NCI-H1105 (cell line): ENCODE results near the gene SLC16A12.
"Not testable (repeated sequence)": the region's sequence is repeated elsewhere in the genome, so short reads cannot be mapped to it uniquely, and the experiment has no call there.

Source experiments
- DNase-seq: peaks from one replicate; lab custom pipeline; 2025; lab: John Stamatoyannopoulos, UW

SLC16A12 gene

GRCh38 chr10:89548673-89549072, 13.3 kb upstream of the SLC16A12 start:
- DNase-seq: no peak

GRCh38 chr10:89547853-89548513, 12.6 kb upstream of the SLC16A12 start:
- no peak for DNase-seq

GRCh38 chr10:89546651-89547050, 11.3 kb upstream of the SLC16A12 start:
- DNase-seq: not testable (repeated sequence)

GRCh38 chr10:89543841-89544240, 8.4 kb upstream of the SLC16A12 start:
- no peak for DNase-seq

GRCh38 chr10:89540420-89540949, 5.1 kb upstream of the SLC16A12 start:
- no peak for DNase-seq

- DNase-seq: no peak
These were observed 2.0 kb upstream of the SLC16A12 start for GRCh38 chr10:89537364-89537763.

GRCh38 chr10:89536013-89536354, 590 bp upstream of the SLC16A12 start:
- no peak for DNase-seq

- no peak for DNase-seq
These were observed 598 bp downstream of the SLC16A12 start for GRCh38 chr10:89534826-89535166.

GRCh38 chr10:89532476-89532875, 2.9 kb downstream of the SLC16A12 start:
- DNase-seq: no peak

- no peak for DNase-seq
These were observed 4.0 kb downstream of the SLC16A12 start for GRCh38 chr10:89531359-89531758.

- DNase-seq: not testable (repeated sequence)
These were observed 5.7 kb downstream of the SLC16A12 start for GRCh38 chr10:89529711-89530110.

GRCh38 chr10:89526358-89526757, 9.0 kb downstream of the SLC16A12 start:
- no peak for DNase-seq

GRCh38 chr10:89525556-89525955, 9.8 kb downstream of the SLC16A12 start:
- DNase-seq: no peak

GRCh38 chr10:89524279-89524678, 11.1 kb downstream of the SLC16A12 start:
- DNase-seq: no peak

- DNase-seq: no peak
These were observed 12.1 kb downstream of the SLC16A12 start for GRCh38 chr10:89523274-89523673.

- no peak for DNase-seq
These were observed 12.9 kb downstream of the SLC16A12 start for GRCh38 chr10:89522463-89522862.

- no peak for DNase-seq
These were observed 14.0 kb downstream of the SLC16A12 start for GRCh38 chr10:89521368-89521767.

- DNase-seq: no peak
These were observed 14.7 kb downstream of the SLC16A12 start for GRCh38 chr10:89520706-89521105.

- no peak for DNase-seq
These were observed 16.2 kb downstream of the SLC16A12 start for GRCh38 chr10:89518876-89519842.

GRCh38 chr10:89518108-89518507, 17.3 kb downstream of the SLC16A12 start:
- DNase-seq: no peak

GRCh38 chr10:89516149-89516832, 19.1 kb downstream of the SLC16A12 start:
- no peak for DNase-seq

GRCh38 chr10:89515031-89515841, 20.2 kb downstream of the SLC16A12 start:
- DNase-seq: no peak
